Measurements from ENCODE around the gene GLT1D1.
"Not testable (repeated sequence)": the region's sequence is repeated elsewhere in the genome, so short reads cannot be mapped to it uniquely, and the experiment has no call there.

The GLT1D1 gene

GRCh38 chr12:128846671-128847070, 6.6 kb upstream of the GLT1D1 start:
- H3K36me3 ChIP-seq (ENCODE audit: insufficient read depth, low read length); H3K4me3 ChIP-seq (ENCODE audit: low read length); H3K27me3 ChIP-seq (ENCODE audit: control insufficient read depth, insufficient read depth, low read length); H3K4me1 ChIP-seq (ENCODE audit: control insufficient read depth, insufficient read depth, low read length); H3K9me3 ChIP-seq (replicated peaks; ENCODE audit: low read length); H3K4me2 ChIP-seq (ENCODE audit: low read length); H3K9ac ChIP-seq (ENCODE audit: low read depth, low read length): not testable (repeated sequence)

- no peaks in the 10 kb centered on the region for H3K27me3 ChIP-seq (ENCODE audit: control insufficient read depth, insufficient read depth, low read length)
- H3K36me3 ChIP-seq (ENCODE audit: insufficient read depth, low read length) = no peaks in the 10 kb centered on the region
- H3K9me3 ChIP-seq (replicated peaks; ENCODE audit: low read length) = no peaks in the 10 kb centered on the region
- no peak overlapping the region for H3K4me2 ChIP-seq (ENCODE audit: low read length)
- no peak overlapping the region for H3K4me3 ChIP-seq (ENCODE audit: low read length)
- no peaks in the 10 kb centered on the region for H3K4me1 ChIP-seq (ENCODE audit: control insufficient read depth, insufficient read depth, low read length)
- no peak overlapping the region for H3K9ac ChIP-seq (ENCODE audit: low read depth, low read length)
Measured at GRCh38 chr12:128848371-128848770, 4.9 kb upstream of the GLT1D1 start.

DNA sequence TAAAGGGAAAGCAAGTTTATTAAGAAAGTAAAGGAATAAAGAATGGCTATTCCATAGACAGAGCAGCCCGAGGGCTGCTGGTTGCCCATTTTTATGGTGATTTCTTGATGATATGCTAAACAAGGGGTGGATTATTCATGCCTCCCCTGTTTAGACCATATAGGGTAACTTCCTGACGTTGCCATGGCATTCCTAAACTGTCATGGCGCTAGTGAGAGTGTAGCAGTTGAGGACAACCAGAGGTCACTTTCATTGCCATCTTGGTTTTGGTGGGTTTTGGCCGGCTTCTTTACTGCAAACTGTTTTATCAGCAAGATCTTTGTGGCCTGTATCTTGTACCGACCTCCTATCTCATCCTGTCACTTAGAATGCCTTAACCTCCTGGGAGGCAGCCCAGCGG, 3.5 kb upstream of the GLT1D1 start:
- not testable (repeated sequence) for H3K4me3 ChIP-seq (ENCODE audit: low read length); H3K4me1 ChIP-seq (ENCODE audit: control insufficient read depth, insufficient read depth, low read length); H3K27me3 ChIP-seq (ENCODE audit: control insufficient read depth, insufficient read depth, low read length); H3K4me2 ChIP-seq (ENCODE audit: low read length); H3K9me3 ChIP-seq (replicated peaks; ENCODE audit: low read length); H3K9ac ChIP-seq (ENCODE audit: low read depth, low read length); H3K36me3 ChIP-seq (ENCODE audit: insufficient read depth, low read length)

- Histone ChIP-seq H3K4me2 (ENCODE audit: low read length) (no peak overlapping the region), H3K36me3 (ENCODE audit: insufficient read depth, low read length) (no peaks in the 10 kb centered on the region), H3K9me3 (replicated peaks; ENCODE audit: low read length) (no peaks in the 10 kb centered on the region), H3K27me3 (ENCODE audit: control insufficient read depth, insufficient read depth, low read length) (peaks cover 2% of the 10 kb centered on the region), H3K4me1 (ENCODE audit: control insufficient read depth, insufficient read depth, low read length) (no peaks in the 10 kb centered on the region), H3K9ac (ENCODE audit: low read depth, low read length) (no peak overlapping the region), H3K4me3 (ENCODE audit: low read length) (no peak overlapping the region)
Measured at GRCh38 chr12:128850400-128850799, 2.9 kb upstream of the GLT1D1 start.

DNA sequence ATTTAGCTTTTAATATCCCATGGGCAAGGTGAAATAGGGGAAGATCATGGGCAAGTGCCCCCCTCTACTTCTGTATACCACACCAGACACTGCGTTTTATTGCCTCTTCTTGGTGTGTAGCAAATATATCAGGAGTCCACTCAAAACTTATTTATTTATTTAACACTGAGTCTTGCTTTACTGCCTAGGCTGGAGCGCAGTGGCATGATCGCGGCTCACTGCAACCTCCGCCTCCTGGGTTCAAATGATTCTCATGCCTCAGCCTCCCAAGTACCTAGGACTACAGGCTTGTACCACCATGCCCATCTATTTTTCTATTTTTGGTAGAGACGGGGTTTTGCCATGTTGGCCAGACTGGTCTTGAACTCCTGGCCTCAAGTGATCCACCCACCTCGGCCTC, 1.8 kb upstream of the GLT1D1 start:
- not testable (repeated sequence) for H3K9ac ChIP-seq (ENCODE audit: low read depth, low read length); H3K36me3 ChIP-seq (ENCODE audit: insufficient read depth, low read length); H3K4me2 ChIP-seq (ENCODE audit: low read length); H3K4me1 ChIP-seq (ENCODE audit: control insufficient read depth, insufficient read depth, low read length); H3K9me3 ChIP-seq (replicated peaks; ENCODE audit: low read length); H3K27me3 ChIP-seq (ENCODE audit: control insufficient read depth, insufficient read depth, low read length); H3K4me3 ChIP-seq (ENCODE audit: low read length)

DNA sequence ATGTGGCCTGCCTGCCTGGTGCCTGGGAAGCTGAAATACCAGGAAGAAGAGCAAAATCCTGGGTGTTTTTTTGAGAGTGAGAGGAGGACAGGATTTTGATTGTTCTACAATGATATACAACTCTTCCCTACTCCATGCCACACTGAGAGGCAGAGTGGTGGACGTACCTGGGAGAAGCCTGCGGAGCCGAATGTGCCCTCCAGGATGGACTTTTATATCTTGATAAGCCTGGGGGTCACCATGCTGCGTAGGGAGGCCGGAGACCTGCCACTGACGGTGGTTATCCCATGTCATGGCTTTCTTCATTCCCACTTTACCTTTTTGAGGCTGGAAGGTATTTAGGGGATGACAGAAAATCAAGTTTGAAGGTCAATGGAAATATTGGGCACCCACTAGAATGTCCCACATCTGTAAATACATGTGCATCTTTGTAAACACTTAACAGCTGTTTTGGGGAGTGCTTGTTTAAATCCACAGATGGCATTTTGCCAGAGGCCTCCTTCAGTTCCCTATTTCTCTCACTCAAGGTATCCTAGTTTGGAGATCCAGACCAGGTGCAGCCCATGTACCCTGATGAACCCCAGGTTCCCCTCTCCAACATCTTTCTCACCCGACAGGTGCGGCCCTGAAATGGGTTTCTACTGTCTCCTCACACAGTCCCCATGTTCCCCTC, 1.1 kb upstream of the GLT1D1 start:
- no peak overlapping the region for H3K4me2 ChIP-seq (ENCODE audit: low read length)
- H3K36me3 ChIP-seq (ENCODE audit: insufficient read depth, low read length) = no peaks in the 10 kb centered on the region
- no peaks in the 10 kb centered on the region for H3K4me1 ChIP-seq (ENCODE audit: control insufficient read depth, insufficient read depth, low read length)
- peaks cover 2% of the 10 kb centered on the region for H3K27me3 ChIP-seq (ENCODE audit: control insufficient read depth, insufficient read depth, low read length)
- H3K9me3 ChIP-seq (replicated peaks; ENCODE audit: low read length) = no peaks in the 10 kb centered on the region
- H3K4me3 ChIP-seq (ENCODE audit: low read length) = no peak overlapping the region
- H3K9ac ChIP-seq (ENCODE audit: low read depth, low read length) = no peak overlapping the region

DNA sequence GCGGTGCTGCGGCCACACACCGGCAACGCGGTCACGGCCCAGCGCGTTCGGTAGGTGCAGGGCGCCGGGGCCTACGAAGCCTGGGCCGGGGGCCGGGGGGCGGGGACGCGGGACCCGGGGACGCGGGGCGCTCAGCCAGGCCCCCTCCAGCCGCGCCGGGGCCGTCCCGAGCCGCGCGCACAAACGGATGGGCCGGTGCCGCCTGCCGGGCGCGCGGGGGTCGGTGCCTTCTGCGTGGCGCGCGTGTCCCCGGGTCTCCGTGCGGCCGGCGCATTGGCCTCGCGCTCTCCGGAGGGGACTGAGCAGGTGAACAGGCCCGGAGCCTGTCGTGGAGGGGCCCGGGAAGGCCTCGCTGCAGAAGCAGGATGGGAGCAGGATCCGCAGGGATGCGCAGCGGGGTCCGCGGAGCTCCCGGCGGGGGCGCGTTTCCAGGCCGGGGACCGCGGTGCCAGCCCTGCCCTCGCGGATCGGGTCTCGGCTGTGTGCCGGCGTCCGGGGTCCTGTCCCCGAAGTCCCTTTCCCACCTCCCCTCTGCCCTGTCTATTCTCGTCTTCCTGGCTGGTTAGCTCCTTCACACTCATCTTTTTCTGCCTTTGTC, 421 bp downstream of the GLT1D1 start:
- H3K36me3 ChIP-seq (ENCODE audit: insufficient read depth, low read length) = no peaks in the 10 kb centered on the region
- no peaks in the 10 kb centered on the region for H3K4me1 ChIP-seq (ENCODE audit: control insufficient read depth, insufficient read depth, low read length)
- H3K9me3 ChIP-seq (replicated peaks; ENCODE audit: low read length) = no peaks in the 10 kb centered on the region
- H3K4me2 ChIP-seq (ENCODE audit: low read length) = no peak overlapping the region
- peaks cover 2% of the 10 kb centered on the region for H3K27me3 ChIP-seq (ENCODE audit: control insufficient read depth, insufficient read depth, low read length)
- no peak overlapping the region for H3K4me3 ChIP-seq (ENCODE audit: low read length)
- H3K9ac ChIP-seq (ENCODE audit: low read depth, low read length) = no peak overlapping the region

DNA sequence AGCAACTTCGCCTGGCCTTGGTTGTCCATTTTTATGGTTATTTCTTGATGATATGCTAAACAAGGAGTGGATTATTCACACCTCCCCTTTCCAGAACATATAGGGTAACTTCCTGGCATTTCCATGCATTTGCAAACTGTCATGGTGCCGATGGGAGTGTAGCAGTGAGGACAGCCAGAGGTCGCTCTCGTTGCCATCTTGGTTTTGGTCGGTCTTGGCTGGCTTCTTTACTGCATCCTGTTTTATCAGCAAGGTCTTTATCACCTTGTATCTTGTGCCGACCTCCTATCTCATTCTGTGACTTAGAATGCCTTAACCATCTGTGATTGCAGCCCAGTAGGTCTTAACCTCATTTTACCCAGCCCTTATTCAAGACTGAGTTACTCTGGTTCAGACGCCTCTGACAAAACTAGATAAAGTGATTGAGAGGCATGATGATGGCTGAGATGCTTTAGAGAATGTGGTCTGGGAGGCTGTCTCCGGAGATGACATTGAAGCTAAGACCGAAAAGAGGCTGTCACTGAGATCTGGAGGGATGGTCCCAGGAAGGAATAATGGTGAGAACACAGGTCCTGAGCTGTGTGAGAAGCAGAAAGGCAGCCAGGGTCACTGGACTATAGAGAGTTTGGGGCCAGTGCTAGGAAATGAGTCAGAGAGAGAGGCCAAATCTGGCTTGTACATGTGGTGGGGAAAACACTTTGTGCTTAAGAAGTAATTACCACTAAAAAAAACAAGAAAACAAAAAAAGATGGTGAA, 2.9 kb downstream of the GLT1D1 start:
- H3K27me3 ChIP-seq (ENCODE audit: control insufficient read depth, insufficient read depth, low read length) = peaks cover 2% of the 10 kb centered on the region

DNA sequence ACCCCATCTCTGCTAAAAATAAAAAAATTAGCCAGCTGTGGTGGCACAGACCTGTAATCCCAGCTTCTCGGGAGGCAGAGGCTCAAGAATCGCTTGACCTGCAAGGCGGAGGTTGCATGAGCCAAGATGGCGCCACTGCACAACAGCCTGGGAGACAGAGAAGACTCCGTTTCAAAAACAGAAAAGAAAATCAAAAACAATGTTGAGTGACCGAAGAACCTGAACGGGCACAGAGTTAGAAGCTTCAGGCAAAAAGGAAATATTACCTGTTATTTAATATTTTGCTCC, 3.5 kb downstream of the GLT1D1 start:
- Histone ChIP-seq H3K4me2 (ENCODE audit: low read length) (no peak overlapping the region), H3K9me3 (replicated peaks; ENCODE audit: low read length) (no peaks in the 10 kb centered on the region), H3K9ac (ENCODE audit: low read depth, low read length) (no peak overlapping the region), H3K4me1 (ENCODE audit: control insufficient read depth, insufficient read depth, low read length) (no peaks in the 10 kb centered on the region), H3K4me3 (ENCODE audit: low read length) (no peak overlapping the region), H3K27me3 (ENCODE audit: control insufficient read depth, insufficient read depth, low read length) (peaks cover 2% of the 10 kb centered on the region), H3K36me3 (ENCODE audit: insufficient read depth, low read length) (no peaks in the 10 kb centered on the region)

More for the DNA sequence above, 2.9 kb downstream of the GLT1D1 start:
- no peaks in the 10 kb centered on the region for H3K4me1 ChIP-seq (ENCODE audit: control insufficient read depth, insufficient read depth, low read length)
- no peak overlapping the region for H3K9ac ChIP-seq (ENCODE audit: low read depth, low read length)
- no peak overlapping the region for H3K4me2 ChIP-seq (ENCODE audit: low read length)
- no peaks in the 10 kb centered on the region for H3K9me3 ChIP-seq (replicated peaks; ENCODE audit: low read length)
- H3K4me3 ChIP-seq (ENCODE audit: low read length) = no peak overlapping the region
- no peaks in the 10 kb centered on the region for H3K36me3 ChIP-seq (ENCODE audit: insufficient read depth, low read length)

DNA sequence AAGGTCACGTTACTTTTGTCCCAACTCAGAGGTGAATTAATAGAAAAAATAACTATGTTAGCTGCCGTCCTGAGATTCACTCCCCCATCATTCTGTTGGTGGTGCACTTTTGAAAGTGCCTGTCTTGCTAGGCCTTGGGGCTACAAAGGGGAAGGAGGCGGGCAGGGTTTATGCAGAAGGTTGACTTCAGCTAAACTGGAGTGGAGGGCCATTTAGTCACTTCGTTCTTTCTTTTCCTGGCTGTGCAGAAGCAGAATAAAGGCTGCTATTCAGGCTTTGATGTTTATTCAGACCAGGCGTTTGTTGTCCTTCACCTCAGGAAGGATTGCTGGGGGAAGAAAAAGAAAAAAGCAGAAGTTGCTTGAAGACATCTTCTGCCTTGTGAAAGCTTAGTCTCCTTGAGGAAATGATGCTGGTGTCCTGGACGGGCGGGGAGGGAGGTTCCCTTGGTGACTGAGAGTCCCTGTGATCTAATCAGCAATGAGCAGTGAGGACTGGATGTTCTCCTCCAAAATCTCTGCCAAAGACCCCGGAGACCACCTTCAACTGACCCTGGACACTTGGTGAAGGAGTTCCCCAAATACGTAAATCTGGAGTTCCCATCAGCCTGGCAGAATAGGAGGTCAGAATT, 4.0 kb downstream of the GLT1D1 start:
- Histone ChIP-seq H3K4me3 (ENCODE audit: low read length) (no peak overlapping the region), H3K9ac (ENCODE audit: low read depth, low read length) (no peak overlapping the region), H3K36me3 (ENCODE audit: insufficient read depth, low read length) (no peaks in the 10 kb centered on the region), H3K27me3 (ENCODE audit: control insufficient read depth, insufficient read depth, low read length) (peaks cover 2% of the 10 kb centered on the region), H3K4me2 (ENCODE audit: low read length) (no peak overlapping the region), H3K4me1 (ENCODE audit: control insufficient read depth, insufficient read depth, low read length) (no peaks in the 10 kb centered on the region), H3K9me3 (replicated peaks; ENCODE audit: low read length) (no peaks in the 10 kb centered on the region)

DNA sequence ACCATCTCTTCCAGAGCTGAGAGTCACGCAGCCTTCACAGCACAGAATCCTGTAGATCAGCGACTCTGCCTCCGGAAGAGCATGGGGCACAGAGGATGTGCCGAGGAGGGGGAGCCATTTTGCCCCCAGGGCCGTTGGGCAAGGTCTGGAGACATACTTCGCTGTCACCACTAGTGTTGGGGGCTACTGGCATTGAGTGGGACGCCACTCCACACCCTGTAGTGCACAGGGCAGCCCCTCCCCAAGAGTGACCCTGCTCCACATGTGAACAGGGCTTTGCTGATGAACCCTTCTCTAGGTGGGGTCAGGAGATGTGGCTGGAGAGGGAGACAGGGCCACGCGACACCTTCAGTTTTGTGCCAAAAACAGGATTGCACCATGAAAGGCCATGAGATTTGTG, 6.0 kb downstream of the GLT1D1 start:
- no peaks in the 10 kb centered on the region for H3K36me3 ChIP-seq (ENCODE audit: insufficient read depth, low read length)
- no peaks in the 10 kb centered on the region for H3K27me3 ChIP-seq (ENCODE audit: control insufficient read depth, insufficient read depth, low read length)
- H3K9ac ChIP-seq (ENCODE audit: low read depth, low read length) = no peak overlapping the region
- no peaks in the 10 kb centered on the region for H3K4me1 ChIP-seq (ENCODE audit: control insufficient read depth, insufficient read depth, low read length)
- no peak overlapping the region for H3K4me2 ChIP-seq (ENCODE audit: low read length)
- no peaks in the 10 kb centered on the region for H3K9me3 ChIP-seq (replicated peaks; ENCODE audit: low read length)
- H3K4me3 ChIP-seq (ENCODE audit: low read length) = no peak overlapping the region

All from skeletal muscle satellite cell (primary cell).